Ishikawa (cell line): ENCODE results near the gene PDE2A.

Experiments used
- CEBPB ChIP-seq: IDR thresholded peaks from 2 replicates; pipeline ENCODE4 v1.6.1; 2012
- CREB1 ChIP-seq: IDR thresholded peaks from 2 replicates; pipeline ENCODE4 v1.6.1; 2012; ENCODE audit warnings: low read depth
- EGR1 ChIP-seq: IDR thresholded peaks from 2 replicates; pipeline ENCODE4 v1.6.1; 2012
- EP300 ChIP-seq: IDR thresholded peaks from 2 replicates; pipeline ENCODE4 v1.6.1; 2012; ENCODE audit warnings: borderline replicate concordance
- FOXM1 ChIP-seq: IDR thresholded peaks from 2 replicates; pipeline ENCODE4 v1.6.1; 2012; ENCODE audit warnings: low read depth, borderline replicate concordance
- NFIC ChIP-seq: IDR thresholded peaks from 2 replicates; pipeline ENCODE4 v1.6.1; 2012
- RAD21 ChIP-seq: IDR thresholded peaks from 2 replicates; pipeline ENCODE4 v1.6.1; 2012; ENCODE audit warnings: low read depth
- TAF1 ChIP-seq: IDR thresholded peaks from 2 replicates; pipeline ENCODE4 v1.6.1; 2012; ENCODE audit warnings: low read depth, mild to moderate bottlenecking
- TCF12 ChIP-seq: IDR thresholded peaks from 2 replicates; pipeline ENCODE4 v1.6.1; 2012; ENCODE audit warnings: low read depth
- TEAD4 ChIP-seq: IDR thresholded peaks from 2 replicates; pipeline ENCODE4 v1.6.1; 2012
- YY1 ChIP-seq: IDR thresholded peaks from 2 replicates; pipeline ENCODE4 v1.6.1; 2012; ENCODE audit warnings: low read depth
- ZBTB7A ChIP-seq: IDR thresholded peaks from 2 replicates; pipeline ENCODE4 v1.6.1; 2012; ENCODE audit warnings: low read depth
- TF ChIP-seq, protein P1 (sequence below): IDR thresholded peaks from 2 replicates; pipeline ENCODE4 v1.6.1; 2012; ENCODE audit warnings: low read depth, mild to moderate bottlenecking
- TF ChIP-seq, protein P2 (sequence below): IDR thresholded peaks from 2 replicates; pipeline ENCODE4 v1.6.1; 2012
- TF ChIP-seq, protein P3 (sequence below): IDR thresholded peaks from 2 replicates; pipeline ENCODE4 v1.6.1; 2012

Gene PDE2A

DNA sequence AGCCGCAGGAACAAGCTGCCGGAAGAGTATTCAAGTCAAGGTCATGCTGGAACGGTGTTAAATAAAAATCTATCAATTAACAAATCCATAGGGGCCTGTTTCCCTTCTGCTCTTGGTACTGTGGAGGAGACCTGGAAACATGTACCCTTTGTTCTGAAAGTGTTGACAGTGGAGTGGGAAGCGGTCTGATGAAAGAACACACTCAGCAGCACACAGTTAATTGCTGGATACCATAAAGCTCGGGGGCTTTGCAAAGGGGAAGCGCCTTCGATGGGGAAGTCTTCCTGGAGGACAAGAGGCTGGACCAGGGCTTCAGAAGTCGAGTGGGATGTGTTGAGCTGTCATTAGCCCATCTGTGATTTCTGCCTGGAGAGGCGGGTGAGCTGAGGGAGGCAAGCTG, 127.4 kb downstream of the PDE2A start:
- TF ChIP-seq EGR1: no peak
- no peak for TF ChIP-seq TCF12
- TF ChIP-seq NFIC: no peak
- TF ChIP-seq YY1: no peak
- no peak for TF ChIP-seq FOXM1
- TF ChIP-seq CREB1: no peak
- TF ChIP-seq ZBTB7A: no peak
- TF ChIP-seq, protein P1, sequence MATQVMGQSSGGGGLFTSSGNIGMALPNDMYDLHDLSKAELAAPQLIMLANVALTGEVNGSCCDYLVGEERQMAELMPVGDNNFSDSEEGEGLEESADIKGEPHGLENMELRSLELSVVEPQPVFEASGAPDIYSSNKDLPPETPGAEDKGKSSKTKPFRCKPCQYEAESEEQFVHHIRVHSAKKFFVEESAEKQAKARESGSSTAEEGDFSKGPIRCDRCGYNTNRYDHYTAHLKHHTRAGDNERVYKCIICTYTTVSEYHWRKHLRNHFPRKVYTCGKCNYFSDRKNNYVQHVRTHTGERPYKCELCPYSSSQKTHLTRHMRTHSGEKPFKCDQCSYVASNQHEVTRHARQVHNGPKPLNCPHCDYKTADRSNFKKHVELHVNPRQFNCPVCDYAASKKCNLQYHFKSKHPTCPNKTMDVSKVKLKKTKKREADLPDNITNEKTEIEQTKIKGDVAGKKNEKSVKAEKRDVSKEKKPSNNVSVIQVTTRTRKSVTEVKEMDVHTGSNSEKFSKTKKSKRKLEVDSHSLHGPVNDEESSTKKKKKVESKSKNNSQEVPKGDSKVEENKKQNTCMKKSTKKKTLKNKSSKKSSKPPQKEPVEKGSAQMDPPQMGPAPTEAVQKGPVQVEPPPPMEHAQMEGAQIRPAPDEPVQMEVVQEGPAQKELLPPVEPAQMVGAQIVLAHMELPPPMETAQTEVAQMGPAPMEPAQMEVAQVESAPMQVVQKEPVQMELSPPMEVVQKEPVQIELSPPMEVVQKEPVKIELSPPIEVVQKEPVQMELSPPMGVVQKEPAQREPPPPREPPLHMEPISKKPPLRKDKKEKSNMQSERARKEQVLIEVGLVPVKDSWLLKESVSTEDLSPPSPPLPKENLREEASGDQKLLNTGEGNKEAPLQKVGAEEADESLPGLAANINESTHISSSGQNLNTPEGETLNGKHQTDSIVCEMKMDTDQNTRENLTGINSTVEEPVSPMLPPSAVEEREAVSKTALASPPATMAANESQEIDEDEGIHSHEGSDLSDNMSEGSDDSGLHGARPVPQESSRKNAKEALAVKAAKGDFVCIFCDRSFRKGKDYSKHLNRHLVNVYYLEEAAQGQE: no peak
- TF ChIP-seq, protein P2, sequence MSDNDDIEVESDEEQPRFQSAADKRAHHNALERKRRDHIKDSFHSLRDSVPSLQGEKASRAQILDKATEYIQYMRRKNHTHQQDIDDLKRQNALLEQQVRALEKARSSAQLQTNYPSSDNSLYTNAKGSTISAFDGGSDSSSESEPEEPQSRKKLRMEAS: no peak
- no peak for TF ChIP-seq TAF1
- no peak for TF ChIP-seq EP300
- TF ChIP-seq, protein P3, sequence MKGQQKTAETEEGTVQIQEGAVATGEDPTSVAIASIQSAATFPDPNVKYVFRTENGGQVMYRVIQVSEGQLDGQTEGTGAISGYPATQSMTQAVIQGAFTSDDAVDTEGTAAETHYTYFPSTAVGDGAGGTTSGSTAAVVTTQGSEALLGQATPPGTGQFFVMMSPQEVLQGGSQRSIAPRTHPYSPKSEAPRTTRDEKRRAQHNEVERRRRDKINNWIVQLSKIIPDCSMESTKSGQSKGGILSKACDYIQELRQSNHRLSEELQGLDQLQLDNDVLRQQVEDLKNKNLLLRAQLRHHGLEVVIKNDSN: no peak
- no peak for TF ChIP-seq RAD21
- no peak for TF ChIP-seq TEAD4
- no peak for TF ChIP-seq CEBPB

DNA sequence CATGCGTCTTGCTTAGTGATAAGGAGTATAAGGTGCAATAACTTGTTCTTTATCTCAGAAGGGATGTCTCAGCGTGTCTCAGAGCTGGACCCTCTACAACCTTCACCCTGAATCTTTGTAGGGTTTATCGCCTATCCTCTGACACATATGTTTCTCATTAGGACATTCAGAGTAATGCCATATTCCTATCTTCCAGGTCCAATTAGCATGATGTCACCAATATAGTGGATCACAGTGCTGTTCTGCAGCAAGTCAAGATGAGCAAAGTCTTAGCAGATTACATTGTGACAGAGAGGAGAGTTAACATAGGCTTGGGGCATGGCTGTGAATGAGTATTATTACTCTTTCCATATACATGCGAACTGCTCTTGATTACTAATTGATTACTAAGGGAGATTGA, 129.6 kb downstream of the PDE2A start:
- TF ChIP-seq YY1: no peak
- TF ChIP-seq, protein P2: no peak
- no peak for TF ChIP-seq TCF12
- no peak for TF ChIP-seq NFIC
- no peak for TF ChIP-seq FOXM1
- TF ChIP-seq TEAD4: no peak
- no peak for TF ChIP-seq RAD21
- TF ChIP-seq EP300: no peak
- TF ChIP-seq, protein P3: no peak
- TF ChIP-seq CREB1: no peak
- TF ChIP-seq ZBTB7A: no peak
- TF ChIP-seq CEBPB: no peak
- no peak for TF ChIP-seq EGR1
- TF ChIP-seq, protein P1: no peak
- no peak for TF ChIP-seq TAF1

DNA sequence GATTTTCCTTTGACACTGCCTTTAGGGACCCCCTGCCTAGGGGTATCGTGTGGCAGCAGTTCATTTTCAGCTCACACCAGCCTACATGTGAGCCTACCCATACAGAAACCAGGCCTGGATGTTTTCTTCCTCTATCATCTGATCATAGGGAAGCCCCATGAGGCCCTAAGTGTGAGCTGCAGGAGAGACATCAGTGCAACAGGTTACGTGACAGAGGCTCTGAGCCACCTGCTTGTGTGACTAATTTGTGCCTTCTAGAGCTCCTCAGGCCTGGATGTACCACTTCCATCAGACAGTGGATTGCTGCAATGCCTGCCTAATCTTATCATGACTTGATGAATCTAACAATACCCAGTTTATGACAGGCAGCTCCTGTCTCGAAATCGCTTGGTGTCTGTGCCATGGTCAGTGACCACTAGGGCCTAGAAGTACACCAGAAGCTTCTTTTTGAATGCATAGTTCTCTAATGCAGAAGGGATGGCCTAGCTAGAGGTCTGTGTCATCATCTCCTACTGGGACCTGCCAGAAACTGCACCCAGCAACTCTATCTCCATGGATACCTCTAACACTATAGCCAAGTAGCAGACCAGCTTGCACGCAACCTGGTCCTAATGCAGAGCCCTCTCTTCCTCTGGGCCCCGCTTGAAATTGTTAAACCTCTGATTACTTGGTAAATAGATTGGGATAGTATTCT, 130.2 kb downstream of the PDE2A start:
- TF ChIP-seq ZBTB7A (no peak), EGR1 (no peak), CEBPB (no peak), CREB1 (no peak), TAF1 (no peak), TEAD4 (no peak), YY1 (no peak), FOXM1 (no peak), EP300 (no peak), RAD21 (no peak), TCF12 (no peak), NFIC (no peak)
- TF ChIP-seq, protein P1: no peak
- TF ChIP-seq, protein P2: no peak
- TF ChIP-seq, protein P3: no peak
